Measurements from ENCODE around the gene DDX24. TPM values are rescaled to one million over a fixed set of nuclear protein-coding genes. Genes with fewer than 3 reads are reported as not detected.

Gene DDX24
- total RNA-seq, 1 donor from 2014 or later, result 206 TPM

- H3K79me2 ChIP-seq (ENCODE audit: insufficient read depth, low read length), result peaks cover 7% of the 10 kb centered on the region
- H2AFZ ChIP-seq (ENCODE audit: low read depth, low read length), result no peak overlapping the region
- Mint-ChIP-seq H3K27me3 (ENCODE audit: low read depth, unreplicated experiment) (no peaks in the 10 kb centered on the region), H3K27ac (ENCODE audit: unreplicated experiment) (no peak overlapping the region), H3K36me3 (ENCODE audit: low read depth, unreplicated experiment) (peaks cover 59% of the 10 kb centered on the region), H3K4me1 (ENCODE audit: low read depth, unreplicated experiment) (peaks cover 12% of the 10 kb centered on the region), H3K9me3 (ENCODE audit: unreplicated experiment) (peaks cover 1% of the 10 kb centered on the region), H3K4me3 (ENCODE audit: unreplicated experiment) (no peak overlapping the region)
- no peaks in the 10 kb centered on the region for H3K9me3 ChIP-seq (ENCODE audit: insufficient read depth, low read depth, low read length)
- TF ChIP-seq CTCF (IDR thresholded peaks at IDR 0.05; ENCODE audit: insufficient read depth, low read depth, low read length) (no peak), EZH2 (IDR thresholded peaks at IDR 0.05; ENCODE audit: insufficient read depth, low read length) (no peak)
- no peak overlapping the region for H3K4me2 ChIP-seq (ENCODE audit: low read length)
- DNase-seq (ENCODE audit: low read depth), result no peak
- H3K4me3 ChIP-seq (ENCODE audit: insufficient read depth, low read depth, low read length), result no peak overlapping the region
- no peak overlapping the region for H3K27ac ChIP-seq (ENCODE audit: low read depth, low read length)
- no peak for FAIRE-seq
- H3K4me1 ChIP-seq (ENCODE audit: insufficient read depth, low read length), result no peaks in the 10 kb centered on the region
- no peak overlapping the region for H3K9ac ChIP-seq (ENCODE audit: low read length)
- peaks cover 44% of the 10 kb centered on the region for H4K20me1 ChIP-seq (ENCODE audit: insufficient read depth, low read length)
- H3K36me3 ChIP-seq (ENCODE audit: insufficient read depth, low read length), result peaks cover 70% of the 10 kb centered on the region
- H3K27me3 ChIP-seq (ENCODE audit: insufficient read depth, low read length), result no peaks in the 10 kb centered on the region
Observed at GRCh38 chr14:94054936-94055335, 26.1 kb downstream of the DDX24 start.

- Histone ChIP-seq H3K9me3 (ENCODE audit: insufficient read depth, low read depth, low read length) (no peaks in the 10 kb centered on the region), H2AFZ (ENCODE audit: low read depth, low read length) (no peak overlapping the region), H3K4me2 (ENCODE audit: low read length) (no peak overlapping the region), H3K36me3 (ENCODE audit: insufficient read depth, low read length) (peaks cover 68% of the 10 kb centered on the region), H3K4me3 (ENCODE audit: insufficient read depth, low read depth, low read length) (no peak overlapping the region), H3K27me3 (ENCODE audit: insufficient read depth, low read length) (no peaks in the 10 kb centered on the region), H3K27ac (ENCODE audit: low read depth, low read length) (no peak overlapping the region), H3K4me1 (ENCODE audit: insufficient read depth, low read length) (no peaks in the 10 kb centered on the region), H3K9ac (ENCODE audit: low read length) (no peak overlapping the region), H4K20me1 (ENCODE audit: insufficient read depth, low read length) (peaks cover 44% of the 10 kb centered on the region), H3K79me2 (ENCODE audit: insufficient read depth, low read length) (peaks cover 5% of the 10 kb centered on the region)
- Mint-ChIP-seq H3K4me1 (ENCODE audit: low read depth, unreplicated experiment) (peaks cover 12% of the 10 kb centered on the region), H3K4me3 (ENCODE audit: unreplicated experiment) (no peak overlapping the region), H3K36me3 (ENCODE audit: low read depth, unreplicated experiment) (peaks cover 60% of the 10 kb centered on the region), H3K9me3 (ENCODE audit: unreplicated experiment) (peaks cover 1% of the 10 kb centered on the region), H3K27me3 (ENCODE audit: low read depth, unreplicated experiment) (no peaks in the 10 kb centered on the region), H3K27ac (ENCODE audit: unreplicated experiment) (no peak overlapping the region)
- no peak for DNase-seq (ENCODE audit: low read depth)
- TF ChIP-seq CTCF (IDR thresholded peaks at IDR 0.05; ENCODE audit: insufficient read depth, low read depth, low read length) (no peak), EZH2 (IDR thresholded peaks at IDR 0.05; ENCODE audit: insufficient read depth, low read length) (no peak)
- FAIRE-seq, result no peak
Observed at GRCh38 chr14:94054401-94054800, 26.6 kb downstream of the DDX24 start.

- Histone ChIP-seq H4K20me1 (ENCODE audit: insufficient read depth, low read length) (peaks cover 49% of the 10 kb centered on the region), H3K9me3 (ENCODE audit: insufficient read depth, low read depth, low read length) (no peaks in the 10 kb centered on the region), H3K27ac (ENCODE audit: low read depth, low read length) (no peak overlapping the region), H3K79me2 (ENCODE audit: insufficient read depth, low read length) (peaks cover 2% of the 10 kb centered on the region), H3K36me3 (ENCODE audit: insufficient read depth, low read length) (peaks cover 71% of the 10 kb centered on the region), H2AFZ (ENCODE audit: low read depth, low read length) (no peak overlapping the region), H3K4me2 (ENCODE audit: low read length) (no peak overlapping the region), H3K4me3 (ENCODE audit: insufficient read depth, low read depth, low read length) (no peak overlapping the region), H3K4me1 (ENCODE audit: insufficient read depth, low read length) (no peaks in the 10 kb centered on the region), H3K9ac (ENCODE audit: low read length) (no peak overlapping the region), H3K27me3 (ENCODE audit: insufficient read depth, low read length) (no peaks in the 10 kb centered on the region)
- no peak for FAIRE-seq
- Mint-ChIP-seq H3K27me3 (ENCODE audit: low read depth, unreplicated experiment) (no peaks in the 10 kb centered on the region), H3K27ac (ENCODE audit: unreplicated experiment) (no peak overlapping the region), H3K4me1 (ENCODE audit: low read depth, unreplicated experiment) (peaks cover 13% of the 10 kb centered on the region), H3K4me3 (ENCODE audit: unreplicated experiment) (no peak overlapping the region), H3K36me3 (ENCODE audit: low read depth, unreplicated experiment) (peaks cover 55% of the 10 kb centered on the region), H3K9me3 (ENCODE audit: unreplicated experiment) (peaks cover 1% of the 10 kb centered on the region)
- TF ChIP-seq CTCF (IDR thresholded peaks at IDR 0.05; ENCODE audit: insufficient read depth, low read depth, low read length) (no peak), EZH2 (IDR thresholded peaks at IDR 0.05; ENCODE audit: insufficient read depth, low read length) (no peak)
- no peak for DNase-seq (ENCODE audit: low read depth)
Observed at GRCh38 chr14:94052662-94053061, 28.3 kb downstream of the DDX24 start.
